ENCODE data around the gene ECT2. TPM values are rescaled to one million over a fixed set of nuclear protein-coding genes. Genes with fewer than 3 reads are reported as not detected.

ECT2 gene
- polyA plus RNA-seq, 1 of the 3 experiments (the other 2 are of a cell fraction), result 8.6 TPM

DNA sequence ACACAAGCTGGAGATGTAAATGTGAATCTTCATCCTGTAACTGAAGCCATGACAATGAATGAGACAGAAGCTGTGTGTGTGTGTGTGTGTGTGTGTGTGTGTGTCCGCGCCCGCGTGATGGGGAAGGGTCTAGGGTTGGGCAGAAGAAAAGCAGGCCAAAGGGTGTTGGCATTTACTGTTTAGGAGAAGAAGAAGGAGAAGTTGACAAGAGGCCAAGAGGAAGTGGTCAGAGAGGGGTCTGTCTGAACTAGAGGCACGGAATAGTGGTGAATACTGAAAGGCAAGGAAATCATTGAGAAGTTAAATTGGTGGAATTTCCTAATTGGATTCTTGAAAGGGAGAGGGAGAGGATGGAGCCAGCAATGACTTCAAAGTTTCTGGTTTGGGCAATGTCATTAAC is 34.0 kb upstream of the ECT2 start:
- CTCF ChIA-PET, result no interaction called here
- Histone ChIP-seq H3K9me3 (no peaks in the 10 kb centered on the region), H3K27me3 (ENCODE audit: insufficient read depth) (no peaks in the 10 kb centered on the region), H3K4me2 (no peak overlapping the region), H3K4me3 (ENCODE audit: low read depth in 2 of 2, low read length in 1 of 2) (no peak overlapping the region), H2AFZ (ENCODE audit: low read depth) (no peak overlapping the region), H3F3A (replicated peaks; ENCODE audit: insufficient read depth) (peaks cover 7% of the 10 kb centered on the region), H3K9me2 (no peaks in the 10 kb centered on the region), H3K27ac (ENCODE audit: low read depth in 2 of 2, low read length in 1 of 2) (no peak overlapping the region), H3K79me2 (ENCODE audit: insufficient read depth) (no peaks in the 10 kb centered on the region), H3K4me1 (ENCODE audit: control insufficient read depth in 1 of 2, insufficient read depth in 2 of 2, low read depth in 1 of 2, low read length in 1 of 2) (peaks cover 0 to under 1% of the 10 kb centered on the region in 2 experiments; a peak in 1 of 4 replicates), H4K20me1 (ENCODE audit: insufficient read depth) (no peaks in the 10 kb centered on the region), H3K9ac (no peak overlapping the region), H3K36me3 (replicated peaks in 1 of 2; ENCODE audit: control insufficient read depth in 1 of 2, insufficient read depth in 2 of 2, low read length in 1 of 2) (no peaks in the 10 kb centered on the region)
- WGBS (ENCODE audit: low lambda C conversion rate), result 87% methylated on average over 5 of the region's 5 CpGs
- POLR2A ChIA-PET, result no interaction called here
- TF ChIP-seq TCF12 (IDR thresholded peaks at IDR 0.05), result no peak
- TF ChIP-seq, protein P1, sequence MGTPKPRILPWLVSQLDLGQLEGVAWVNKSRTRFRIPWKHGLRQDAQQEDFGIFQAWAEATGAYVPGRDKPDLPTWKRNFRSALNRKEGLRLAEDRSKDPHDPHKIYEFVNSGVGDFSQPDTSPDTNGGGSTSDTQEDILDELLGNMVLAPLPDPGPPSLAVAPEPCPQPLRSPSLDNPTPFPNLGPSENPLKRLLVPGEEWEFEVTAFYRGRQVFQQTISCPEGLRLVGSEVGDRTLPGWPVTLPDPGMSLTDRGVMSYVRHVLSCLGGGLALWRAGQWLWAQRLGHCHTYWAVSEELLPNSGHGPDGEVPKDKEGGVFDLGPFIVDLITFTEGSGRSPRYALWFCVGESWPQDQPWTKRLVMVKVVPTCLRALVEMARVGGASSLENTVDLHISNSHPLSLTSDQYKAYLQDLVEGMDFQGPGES (IDR thresholded peaks at IDR 0.05; ENCODE audit: low read depth, low read length), result no peak
- TF ChIP-seq EZH2phosphoT487 (IDR thresholded peaks at IDR 0.05; ENCODE audit: borderline replicate concordance, low read depth), result no peak
- TF ChIP-seq TAF1 (IDR thresholded peaks at IDR 0.05; ENCODE audit: borderline replicate concordance, low read depth, low read length), result no peak
- TF ChIP-seq GATA2 (CRISPR knock-in tag; IDR thresholded peaks at IDR 0.05), result no peak
- TF ChIP-seq NRF1 (IDR thresholded peaks at IDR 0.05; ENCODE audit: low read depth, low read length), result no peak
- TF ChIP-seq JUND (IDR thresholded peaks at IDR 0.05), result no peak
- no peak for TF ChIP-seq RAD21 (IDR thresholded peaks at IDR 0.05; ENCODE audit: low read length)
- TF ChIP-seq, protein P2, sequence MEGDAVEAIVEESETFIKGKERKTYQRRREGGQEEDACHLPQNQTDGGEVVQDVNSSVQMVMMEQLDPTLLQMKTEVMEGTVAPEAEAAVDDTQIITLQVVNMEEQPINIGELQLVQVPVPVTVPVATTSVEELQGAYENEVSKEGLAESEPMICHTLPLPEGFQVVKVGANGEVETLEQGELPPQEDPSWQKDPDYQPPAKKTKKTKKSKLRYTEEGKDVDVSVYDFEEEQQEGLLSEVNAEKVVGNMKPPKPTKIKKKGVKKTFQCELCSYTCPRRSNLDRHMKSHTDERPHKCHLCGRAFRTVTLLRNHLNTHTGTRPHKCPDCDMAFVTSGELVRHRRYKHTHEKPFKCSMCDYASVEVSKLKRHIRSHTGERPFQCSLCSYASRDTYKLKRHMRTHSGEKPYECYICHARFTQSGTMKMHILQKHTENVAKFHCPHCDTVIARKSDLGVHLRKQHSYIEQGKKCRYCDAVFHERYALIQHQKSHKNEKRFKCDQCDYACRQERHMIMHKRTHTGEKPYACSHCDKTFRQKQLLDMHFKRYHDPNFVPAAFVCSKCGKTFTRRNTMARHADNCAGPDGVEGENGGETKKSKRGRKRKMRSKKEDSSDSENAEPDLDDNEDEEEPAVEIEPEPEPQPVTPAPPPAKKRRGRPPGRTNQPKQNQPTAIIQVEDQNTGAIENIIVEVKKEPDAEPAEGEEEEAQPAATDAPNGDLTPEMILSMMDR (IDR thresholded peaks at IDR 0.05), result no peak
- TF ChIP-seq, protein P3, sequence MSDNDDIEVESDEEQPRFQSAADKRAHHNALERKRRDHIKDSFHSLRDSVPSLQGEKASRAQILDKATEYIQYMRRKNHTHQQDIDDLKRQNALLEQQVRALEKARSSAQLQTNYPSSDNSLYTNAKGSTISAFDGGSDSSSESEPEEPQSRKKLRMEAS (IDR thresholded peaks at IDR 0.05; ENCODE audit: low read depth), result no peak
- no peak for TF ChIP-seq NFIC (IDR thresholded peaks at IDR 0.05; ENCODE audit: borderline replicate concordance)
- no peak for TF ChIP-seq ELF1 (IDR thresholded peaks at IDR 0.05)
- no peak for TF ChIP-seq FOSL2 (IDR thresholded peaks at IDR 0.05; ENCODE audit: borderline replicate concordance, low read depth)
- TF ChIP-seq YY1 (IDR thresholded peaks at IDR 0.05; ENCODE audit: low read depth), result no peak
- TF ChIP-seq, protein P4, sequence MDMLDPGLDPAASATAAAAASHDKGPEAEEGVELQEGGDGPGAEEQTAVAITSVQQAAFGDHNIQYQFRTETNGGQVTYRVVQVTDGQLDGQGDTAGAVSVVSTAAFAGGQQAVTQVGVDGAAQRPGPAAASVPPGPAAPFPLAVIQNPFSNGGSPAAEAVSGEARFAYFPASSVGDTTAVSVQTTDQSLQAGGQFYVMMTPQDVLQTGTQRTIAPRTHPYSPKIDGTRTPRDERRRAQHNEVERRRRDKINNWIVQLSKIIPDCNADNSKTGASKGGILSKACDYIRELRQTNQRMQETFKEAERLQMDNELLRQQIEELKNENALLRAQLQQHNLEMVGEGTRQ (IDR thresholded peaks at IDR 0.05; ENCODE audit: borderline replicate concordance, low read depth, low read length), result no peak
- no peak for TF ChIP-seq TEAD4 (IDR thresholded peaks at IDR 0.05; ENCODE audit: borderline replicate concordance, insufficient read depth)
- no peak for TF ChIP-seq RFX5 (IDR thresholded peaks at IDR 0.05; ENCODE audit: low read length)
- TF ChIP-seq, protein P5, sequence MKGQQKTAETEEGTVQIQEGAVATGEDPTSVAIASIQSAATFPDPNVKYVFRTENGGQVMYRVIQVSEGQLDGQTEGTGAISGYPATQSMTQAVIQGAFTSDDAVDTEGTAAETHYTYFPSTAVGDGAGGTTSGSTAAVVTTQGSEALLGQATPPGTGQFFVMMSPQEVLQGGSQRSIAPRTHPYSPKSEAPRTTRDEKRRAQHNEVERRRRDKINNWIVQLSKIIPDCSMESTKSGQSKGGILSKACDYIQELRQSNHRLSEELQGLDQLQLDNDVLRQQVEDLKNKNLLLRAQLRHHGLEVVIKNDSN (IDR thresholded peaks at IDR 0.05; ENCODE audit: borderline replicate concordance, low read depth), result no peak
- DNase-seq, result no peak
